Astrocyte (in vitro differentiated cells and primary cell): ENCODE measurements around the gene IGFALS. TPM values are rescaled to one million over a fixed set of nuclear protein-coding genes. Genes with fewer than 3 reads are reported as not detected.

Source experiments
- DNase-seq: peaks from one replicate; pipeline ENCODE4 v3.0.0-alpha.2; 2010; ENCODE audit warnings: low read depth
- FAIRE-seq: peaks from 2 replicates; lab custom pipeline; 2011; peaks lifted over from hg19 to GRCh38; lab: Jason Lieb, UNC
- H2AFZ ChIP-seq: 2 replicates; pipeline ENCODE4 v1.6.0; 2012; ENCODE audit warnings: low read depth, low read length, inconsistent platforms
- H3K27ac ChIP-seq: 2 replicates; pipeline ENCODE4 v1.5.1; 2011; ENCODE audit warnings: low read depth, low read length, inconsistent platforms
- H3K27me3 ChIP-seq: 2 replicates; pipeline ENCODE4 v1.6.0; 2011; ENCODE audit warnings: low read length, inconsistent platforms; ENCODE audit not compliant: insufficient read depth
- H3K36me3 ChIP-seq: 2 replicates; pipeline ENCODE4 v1.5.1; 2011; ENCODE audit warnings: low read length, inconsistent platforms; ENCODE audit not compliant: insufficient read depth
- H3K4me1 ChIP-seq: 2 replicates; pipeline ENCODE4 v1.5.1; 2011; ENCODE audit warnings: low read length, inconsistent platforms; ENCODE audit not compliant: insufficient read depth
- H3K4me2 ChIP-seq: 2 replicates; pipeline ENCODE4 v1.6.0; 2012; ENCODE audit warnings: low read length, inconsistent platforms
- H3K4me3 ChIP-seq: 2 replicates; pipeline ENCODE4 v1.5.1; 2011; ENCODE audit warnings: low read depth, mild to moderate bottlenecking, low read length, inconsistent platforms; ENCODE audit not compliant: insufficient read depth
- H3K79me2 ChIP-seq: 2 replicates; pipeline ENCODE4 v1.6.0; 2012; ENCODE audit warnings: mild to moderate bottlenecking, low read length, inconsistent platforms; ENCODE audit not compliant: insufficient read depth
- H3K9ac ChIP-seq: 2 replicates; pipeline ENCODE4 v1.6.0; 2012; ENCODE audit warnings: mild to moderate bottlenecking, low read length, inconsistent platforms
- H3K9me3 ChIP-seq: 2 replicates; pipeline ENCODE4 v1.5.1; 2012; ENCODE audit warnings: low read depth, mild to moderate bottlenecking, low read length, inconsistent platforms; ENCODE audit not compliant: insufficient read depth
- H4K20me1 ChIP-seq: 2 replicates; pipeline ENCODE4 v1.6.0; 2012; ENCODE audit warnings: low read length, inconsistent platforms; ENCODE audit not compliant: insufficient read depth
- H3K27ac Mint-ChIP-seq: one replicate; pipeline ENCODE4 v1.8.0; 2021; ENCODE audit warnings: mild to moderate bottlenecking, mixed read lengths; ENCODE audit not compliant: unreplicated experiment
- H3K27me3 Mint-ChIP-seq: one replicate; pipeline ENCODE4 v1.8.0; 2021; ENCODE audit warnings: low read depth, mixed read lengths; ENCODE audit not compliant: unreplicated experiment
- H3K36me3 Mint-ChIP-seq: one replicate; pipeline ENCODE4 v1.8.0; 2021; ENCODE audit warnings: low read depth, mixed read lengths; ENCODE audit not compliant: unreplicated experiment
- H3K4me1 Mint-ChIP-seq: one replicate; pipeline ENCODE4 v1.8.0; 2021; ENCODE audit warnings: low read depth, mixed read lengths; ENCODE audit not compliant: unreplicated experiment
- H3K4me3 Mint-ChIP-seq: one replicate; pipeline ENCODE4 v1.8.0; 2021; ENCODE audit warnings: mild to moderate bottlenecking, moderate library complexity, mixed read lengths; ENCODE audit not compliant: unreplicated experiment
- H3K9me3 Mint-ChIP-seq: one replicate; pipeline ENCODE4 v1.8.0; 2021; ENCODE audit warnings: mild to moderate bottlenecking, mixed read lengths; ENCODE audit not compliant: unreplicated experiment
- CTCF ChIP-seq: IDR thresholded peaks from 2 replicates; pipeline ENCODE4 v1.5.1; 2011; ENCODE audit warnings: low read depth, mild to moderate bottlenecking, inconsistent platforms, low read length, moderate library complexity; ENCODE audit not compliant: insufficient read depth
- EZH2 ChIP-seq: IDR thresholded peaks from 2 replicates; pipeline ENCODE4 v1.6.1; 2012; ENCODE audit warnings: mild to moderate bottlenecking, low read length, inconsistent platforms; ENCODE audit not compliant: insufficient read depth
- total RNA-seq: library from RNA; stranded (reverse); gene quantifications from 2 replicates; pipeline ENCODE4 v1.2.1, GENCODE V29; 2021

Gene IGFALS
- total RNA-seq, 1 donor from 2014 or later: not detected

- H3K9me3 ChIP-seq: no peaks in the 10 kb centered on the region
- H3K36me3 ChIP-seq: no peaks in the 10 kb centered on the region
- peak overlapping the region; percentile 91 for H3K9ac ChIP-seq
- H3K4me2 ChIP-seq: peak overlapping the region; percentile 91
- FAIRE-seq (no peak), DNase-seq (no peak)
- no peak overlapping the region for H2AFZ ChIP-seq
- TF ChIP-seq CTCF (no peak), EZH2 (no peak)
- Mint-ChIP-seq H3K27me3 (no peaks in the 10 kb centered on the region), H3K36me3 (no peaks in the 10 kb centered on the region), H3K4me3 (peak overlapping the region; percentile 54), H3K27ac (no peak overlapping the region), H3K9me3 (no peaks in the 10 kb centered on the region), H3K4me1 (peaks cover 4% of the 10 kb centered on the region)
- no peak overlapping the region for H3K27ac ChIP-seq
- H3K4me3 ChIP-seq: no peak overlapping the region
- H3K4me1 ChIP-seq: peaks cover 24% of the 10 kb centered on the region
- H3K79me2 ChIP-seq: peaks cover 41% of the 10 kb centered on the region
- peaks cover 38% of the 10 kb centered on the region for H4K20me1 ChIP-seq
- no peaks in the 10 kb centered on the region for H3K27me3 ChIP-seq
Observed at GRCh38 chr16:1775006-1775845, 18.3 kb downstream of the IGFALS start.

- no peaks in the 10 kb centered on the region for H3K9me3 ChIP-seq
- DNase-seq (no peak), FAIRE-seq (no peak)
- TF ChIP-seq EZH2 (no peak), CTCF (no peak)
- H3K27me3 Mint-ChIP-seq: no peaks in the 10 kb centered on the region
- H3K4me3 ChIP-seq: peak overlapping the region; percentile 5
- peaks cover 26% of the 10 kb centered on the region for H3K4me1 ChIP-seq
- H3K27me3 ChIP-seq: no peaks in the 10 kb centered on the region
- peaks cover 6% of the 10 kb centered on the region for H3K4me1 Mint-ChIP-seq
- peak overlapping the region; percentile 91 for H3K4me2 ChIP-seq
- no peak overlapping the region for H2AFZ ChIP-seq
- peaks cover 43% of the 10 kb centered on the region for H4K20me1 ChIP-seq
- no peaks in the 10 kb centered on the region for H3K36me3 ChIP-seq
- H3K79me2 ChIP-seq: peaks cover 41% of the 10 kb centered on the region
- H3K27ac Mint-ChIP-seq: no peak overlapping the region
- peak overlapping the region; percentile 91 for H3K9ac ChIP-seq
- peak overlapping the region; percentile 54 for H3K4me3 Mint-ChIP-seq
- no peaks in the 10 kb centered on the region for H3K9me3 Mint-ChIP-seq
- no peak overlapping the region for H3K27ac ChIP-seq
- no peaks in the 10 kb centered on the region for H3K36me3 Mint-ChIP-seq
Observed at GRCh38 chr16:1774448-1774780, 19.1 kb downstream of the IGFALS start.
